Measurements from ENCODE around the gene REXO5. TPM values are rescaled to one million over a fixed set of nuclear protein-coding genes. Genes with fewer than 3 reads are reported as not detected.
A peak's percentile ranks its signal among the peaks of the same experiment; 100 is the strongest.

The REXO5 gene
- total and polyA plus RNA-seq, 5 donors from 2014 or later, result 0.34 to 1.7 (median 1.3) TPM

GRCh38 chr16:20887207-20887606 lies 80.9 kb downstream of the REXO5 start:
- no peaks in the 10 kb centered on the region for H3K27me3 Mint-ChIP-seq
- Histone ChIP-seq H3K27me3 (ENCODE audit: control insufficient read depth, insufficient read depth, low read length) (no peaks in the 10 kb centered on the region), H3K4me3 (ENCODE audit: low read depth, low read length) (no peak overlapping the region), H3K9me3 (ENCODE audit: control insufficient read depth in 2 of 2, low read length in 2 of 2) (no peaks in the 10 kb centered on the region), H3K4me1 (ENCODE audit: control insufficient read depth, insufficient read depth, low read length, poor library complexity, severe bottlenecking) (no peaks in the 10 kb centered on the region), H3K36me3 (ENCODE audit: control insufficient read depth, insufficient read depth, low read length) (peaks cover 4% of the 10 kb centered on the region), H3K27ac (ENCODE audit: insufficient read depth, low read length, poor library complexity, severe bottlenecking) (no peak overlapping the region)
- DNase-seq (no peak), ATAC-seq (ENCODE audit: low read depth in 2 of 2) (no peak)
- H3K27ac Mint-ChIP-seq, result no peak overlapping the region
- H3K36me3 Mint-ChIP-seq, result peaks cover 16% of the 10 kb centered on the region
- H3K9me3 Mint-ChIP-seq, result no peaks in the 10 kb centered on the region
- H3K4me1 Mint-ChIP-seq, result peaks cover 14 to 19% (median 17%) of the 10 kb centered on the region in 4 donors
- no peak overlapping the region for H3K4me3 Mint-ChIP-seq

DNA sequence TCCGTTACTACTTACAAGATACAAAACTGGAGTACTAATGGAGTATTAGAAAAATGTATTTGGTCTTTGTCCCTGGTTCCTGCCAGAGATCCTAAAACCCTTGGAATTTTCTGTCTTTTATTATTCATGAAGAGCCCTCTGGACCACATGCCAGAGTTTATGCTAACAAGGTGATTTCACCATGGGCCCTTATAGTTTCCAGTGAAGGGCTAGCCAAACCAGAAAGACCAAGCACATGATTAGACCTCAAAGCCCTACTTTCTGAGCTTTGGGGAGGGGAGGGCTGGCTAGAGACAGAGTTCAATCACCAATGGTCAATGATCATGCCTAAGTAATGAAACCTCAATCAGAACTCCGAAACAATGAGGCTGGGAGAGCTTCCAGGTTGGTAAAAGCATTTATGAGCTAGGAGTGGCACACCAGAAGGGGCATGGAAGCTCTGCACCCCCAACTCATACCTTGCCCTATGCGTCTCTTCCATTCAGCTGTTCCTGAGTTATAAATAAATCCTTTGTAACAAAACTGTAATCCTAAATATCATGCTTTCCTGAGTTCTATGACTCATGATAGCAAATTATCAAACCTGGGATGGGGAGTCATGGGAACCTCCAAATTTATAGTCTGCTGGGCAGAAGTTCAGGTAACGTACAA lies 83.4 kb downstream of the REXO5 start:
- no peak overlapping the region for H3K4me3 ChIP-seq (ENCODE audit: low read depth, low read length)
- H3K36me3 ChIP-seq (ENCODE audit: control insufficient read depth, insufficient read depth, low read length), result peaks cover 7% of the 10 kb centered on the region
- Mint-ChIP-seq H3K27ac (no peak overlapping the region), H3K27me3 (no peaks in the 10 kb centered on the region), H3K4me3 (no peak overlapping the region), H3K36me3 (peaks cover 16% of the 10 kb centered on the region), H3K4me1 (peaks cover 6 to 17% (median 12%) of the 10 kb centered on the region in 4 donors), H3K9me3 (no peaks in the 10 kb centered on the region)
- no peak for DNase-seq
- ATAC-seq (ENCODE audit: low read depth in 2 of 2), result no peak
- H3K4me1 ChIP-seq (ENCODE audit: control insufficient read depth, insufficient read depth, low read length, poor library complexity, severe bottlenecking), result no peaks in the 10 kb centered on the region
- H3K9me3 ChIP-seq (ENCODE audit: control insufficient read depth in 2 of 2, low read length in 2 of 2), result no peaks in the 10 kb centered on the region
- H3K27ac ChIP-seq (ENCODE audit: insufficient read depth, low read length, poor library complexity, severe bottlenecking), result no peak overlapping the region
- no peaks in the 10 kb centered on the region for H3K27me3 ChIP-seq (ENCODE audit: control insufficient read depth, insufficient read depth, low read length)

GRCh38 chr16:20894388-20894787 lies 88.1 kb downstream of the REXO5 start:
- Mint-ChIP-seq H3K4me1 (peaks cover 10 to 34% (median 26%) of the 10 kb centered on the region in 4 donors), H3K27ac (no peak overlapping the region), H3K27me3 (no peaks in the 10 kb centered on the region), H3K4me3 (no peak overlapping the region), H3K9me3 (no peaks in the 10 kb centered on the region), H3K36me3 (peaks cover 22% of the 10 kb centered on the region)
- Histone ChIP-seq H3K9me3 (ENCODE audit: control insufficient read depth in 2 of 2, low read length in 2 of 2) (no peaks in the 10 kb centered on the region), H3K27ac (ENCODE audit: insufficient read depth, low read length, poor library complexity, severe bottlenecking) (no peak overlapping the region), H3K4me1 (ENCODE audit: control insufficient read depth, insufficient read depth, low read length, poor library complexity, severe bottlenecking) (peaks cover 7% of the 10 kb centered on the region), H3K27me3 (ENCODE audit: control insufficient read depth, insufficient read depth, low read length) (no peaks in the 10 kb centered on the region), H3K36me3 (ENCODE audit: control insufficient read depth, insufficient read depth, low read length) (peaks cover 7% of the 10 kb centered on the region), H3K4me3 (ENCODE audit: low read depth, low read length) (no peak overlapping the region)
- ATAC-seq (ENCODE audit: low read depth in 2 of 2), result no peak
- DNase-seq, result no peak

DNA sequence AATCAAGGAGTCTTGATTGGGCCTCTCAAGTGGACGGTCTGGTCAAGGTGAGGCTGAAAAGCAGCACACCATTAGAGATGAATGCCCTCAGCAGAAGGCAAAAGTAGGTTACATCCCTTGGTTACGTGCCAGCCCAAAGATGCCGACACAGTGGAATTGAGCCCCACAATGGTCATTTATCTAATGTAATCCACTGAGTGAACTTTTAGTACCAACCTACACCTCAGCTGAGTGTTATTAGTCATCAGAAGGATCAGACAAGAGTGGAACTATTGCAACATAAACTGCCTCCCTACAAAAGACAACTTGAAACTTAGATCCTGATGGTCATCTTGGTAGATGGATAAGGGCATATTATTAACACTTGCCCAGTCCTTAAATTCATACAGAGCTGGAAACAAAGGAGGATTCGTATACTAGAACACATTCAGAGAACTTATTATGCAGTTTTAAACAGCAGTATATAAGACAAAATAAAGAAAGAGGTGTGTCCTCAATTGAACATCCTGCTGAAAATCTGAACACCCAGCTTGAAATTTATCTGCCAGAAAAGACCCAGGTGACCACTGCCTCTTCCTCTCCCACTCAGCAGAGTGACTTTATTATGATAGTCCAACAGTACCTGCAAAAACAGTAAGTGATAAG lies 91.0 kb downstream of the REXO5 start:
- Mint-ChIP-seq H3K36me3 (peaks cover 11% of the 10 kb centered on the region), H3K4me3 (peak overlapping the region in 2 of 4 donors; percentile 73 to 94), H3K27me3 (no peaks in the 10 kb centered on the region), H3K4me1 (peaks cover 19 to 52% (median 42%) of the 10 kb centered on the region in 4 donors), H3K27ac (peak overlapping the region in 2 of 3 donors; percentile 26 to 82), H3K9me3 (no peaks in the 10 kb centered on the region)
- Histone ChIP-seq H3K4me3 (ENCODE audit: low read depth, low read length) (no peak overlapping the region), H3K27ac (ENCODE audit: insufficient read depth, low read length, poor library complexity, severe bottlenecking) (no peak overlapping the region), H3K9me3 (ENCODE audit: control insufficient read depth in 2 of 2, low read length in 2 of 2) (no peaks in the 10 kb centered on the region), H3K4me1 (ENCODE audit: control insufficient read depth, insufficient read depth, low read length, poor library complexity, severe bottlenecking) (peaks cover 25% of the 10 kb centered on the region), H3K27me3 (ENCODE audit: control insufficient read depth, insufficient read depth, low read length) (no peaks in the 10 kb centered on the region), H3K36me3 (ENCODE audit: control insufficient read depth, insufficient read depth, low read length) (peaks cover 1% of the 10 kb centered on the region)
- ATAC-seq (ENCODE audit: low read depth in 2 of 2) (no peak), DNase-seq (no peak)

DNA sequence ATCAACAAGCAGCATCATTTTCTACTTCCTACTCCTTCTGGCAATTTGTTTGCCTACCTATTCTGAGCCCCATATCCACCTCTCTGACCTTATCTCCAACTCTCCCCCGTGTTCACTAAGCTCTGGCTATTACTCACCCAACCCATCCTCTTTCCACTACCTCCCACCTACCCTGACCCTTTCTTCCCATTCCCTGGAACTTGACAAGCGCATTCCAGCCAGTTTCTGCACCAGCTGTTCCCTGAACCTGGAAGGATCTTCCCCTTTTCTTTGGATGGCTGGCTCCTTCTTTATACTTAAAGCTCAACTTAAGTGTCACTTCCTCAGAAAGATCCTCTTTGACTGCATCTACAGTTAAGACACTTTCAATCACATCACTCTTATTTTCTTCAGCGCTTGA lies 91.6 kb downstream of the REXO5 start:
- Mint-ChIP-seq H3K4me3 (peak overlapping the region in 2 of 4 donors; percentile 73 to 94), H3K9me3 (no peaks in the 10 kb centered on the region), H3K36me3 (peaks cover 8% of the 10 kb centered on the region), H3K27me3 (no peaks in the 10 kb centered on the region), H3K4me1 (peaks cover 19 to 52% (median 46%) of the 10 kb centered on the region in 4 donors), H3K27ac (peak overlapping the region in 1 of 3 donors; percentile 82)
- no peak for ATAC-seq (ENCODE audit: low read depth in 2 of 2)
- H3K9me3 ChIP-seq (ENCODE audit: control insufficient read depth in 2 of 2, low read length in 2 of 2), result no peaks in the 10 kb centered on the region
- DNase-seq, result no peak
- H3K27me3 ChIP-seq (ENCODE audit: control insufficient read depth, insufficient read depth, low read length), result no peaks in the 10 kb centered on the region
- H3K4me3 ChIP-seq (ENCODE audit: low read depth, low read length), result no peak overlapping the region
- H3K4me1 ChIP-seq (ENCODE audit: control insufficient read depth, insufficient read depth, low read length, poor library complexity, severe bottlenecking), result peaks cover 25% of the 10 kb centered on the region
- no peaks in the 10 kb centered on the region for H3K36me3 ChIP-seq (ENCODE audit: control insufficient read depth, insufficient read depth, low read length)
- no peak overlapping the region for H3K27ac ChIP-seq (ENCODE audit: insufficient read depth, low read length, poor library complexity, severe bottlenecking)

GRCh38 chr16:20899071-20899470 lies 92.7 kb downstream of the REXO5 start:
- Histone ChIP-seq H3K4me1 (ENCODE audit: control insufficient read depth, insufficient read depth, low read length, poor library complexity, severe bottlenecking) (peaks cover 33% of the 10 kb centered on the region), H3K27me3 (ENCODE audit: control insufficient read depth, insufficient read depth, low read length) (no peaks in the 10 kb centered on the region), H3K4me3 (ENCODE audit: low read depth, low read length) (peak overlapping the region; percentile 70), H3K36me3 (ENCODE audit: control insufficient read depth, insufficient read depth, low read length) (no peaks in the 10 kb centered on the region), H3K9me3 (ENCODE audit: control insufficient read depth in 2 of 2, low read length in 2 of 2) (no peaks in the 10 kb centered on the region), H3K27ac (ENCODE audit: insufficient read depth, low read length, poor library complexity, severe bottlenecking) (peak overlapping the region; percentile 91)
- no peaks in the 10 kb centered on the region for H3K27me3 Mint-ChIP-seq
- peak overlapping the region in 2 of 3 donors; percentile 99 for H3K27ac Mint-ChIP-seq
- H3K4me3 Mint-ChIP-seq, result peak overlapping the region; percentile 94 to 99 (median 97)
- peaks cover 24 to 61% (median 55%) of the 10 kb centered on the region in 4 donors for H3K4me1 Mint-ChIP-seq
- ATAC-seq (ENCODE audit: low read depth in 2 of 2), result no peak
- H3K9me3 Mint-ChIP-seq, result no peaks in the 10 kb centered on the region
- no peak for DNase-seq
- H3K36me3 Mint-ChIP-seq, result peaks cover 8% of the 10 kb centered on the region
